ENCODE results near the gene ALDH3B1.

GRCh38 chr11:68037411-68038225 is 27.5 kb downstream of the ALDH3B1 start:
- TF ChIP-seq CTCF (conservative IDR thresholded peaks at IDR 0.05 in 1 of 2, IDR thresholded peaks at IDR 0.05 in 1 of 2; ENCODE audit: low read depth in 1 of 2, low read length in 2 of 2) (no peak), EZH2 (IDR thresholded peaks at IDR 0.05; ENCODE audit: low read length, missing control alignments) (no peak)
